ENCODE results near the gene STAT5B.

Gene STAT5B

DNA sequence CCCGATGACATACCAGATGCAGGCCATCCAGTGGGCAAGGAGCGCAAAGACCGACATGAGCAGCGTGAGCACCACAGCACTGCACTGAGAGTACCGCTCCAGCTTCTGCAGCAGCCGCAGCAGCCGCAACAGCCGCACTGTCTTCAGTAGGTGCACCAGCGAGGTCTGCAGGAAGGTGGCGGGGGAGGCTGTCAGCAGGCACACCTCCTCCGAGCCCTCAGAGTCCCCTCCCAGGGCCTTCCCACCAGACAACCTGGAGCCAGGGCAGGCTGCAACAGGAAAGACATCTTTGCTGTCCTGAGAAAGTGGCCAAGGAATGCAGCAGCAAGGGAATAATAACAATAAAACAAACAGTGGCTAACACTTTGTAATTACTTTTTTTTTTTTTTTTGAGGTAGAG is 104.4 kb downstream of the STAT5B start:
- Histone ChIP-seq H3K27me3 (ENCODE audit: control insufficient read depth, insufficient read depth, low read length) (no peaks in the 10 kb centered on the region), H3K9me3 (ENCODE audit: control insufficient read depth, low read length) (no peaks in the 10 kb centered on the region), H3K9ac (no peak overlapping the region), H3K4me2 (ENCODE audit: low read length) (no peak overlapping the region), H3K4me1 (no peaks in the 10 kb centered on the region), H2AFZ (no peak overlapping the region), H3K27ac (no peak overlapping the region), H3K79me2 (no peaks in the 10 kb centered on the region), H3K4me3 (ENCODE audit: low read depth, low read length) (no peak overlapping the region), H3K36me3 (ENCODE audit: control insufficient read depth, insufficient read depth, low read length) (no peaks in the 10 kb centered on the region)
- TF ChIP-seq, protein P1, sequence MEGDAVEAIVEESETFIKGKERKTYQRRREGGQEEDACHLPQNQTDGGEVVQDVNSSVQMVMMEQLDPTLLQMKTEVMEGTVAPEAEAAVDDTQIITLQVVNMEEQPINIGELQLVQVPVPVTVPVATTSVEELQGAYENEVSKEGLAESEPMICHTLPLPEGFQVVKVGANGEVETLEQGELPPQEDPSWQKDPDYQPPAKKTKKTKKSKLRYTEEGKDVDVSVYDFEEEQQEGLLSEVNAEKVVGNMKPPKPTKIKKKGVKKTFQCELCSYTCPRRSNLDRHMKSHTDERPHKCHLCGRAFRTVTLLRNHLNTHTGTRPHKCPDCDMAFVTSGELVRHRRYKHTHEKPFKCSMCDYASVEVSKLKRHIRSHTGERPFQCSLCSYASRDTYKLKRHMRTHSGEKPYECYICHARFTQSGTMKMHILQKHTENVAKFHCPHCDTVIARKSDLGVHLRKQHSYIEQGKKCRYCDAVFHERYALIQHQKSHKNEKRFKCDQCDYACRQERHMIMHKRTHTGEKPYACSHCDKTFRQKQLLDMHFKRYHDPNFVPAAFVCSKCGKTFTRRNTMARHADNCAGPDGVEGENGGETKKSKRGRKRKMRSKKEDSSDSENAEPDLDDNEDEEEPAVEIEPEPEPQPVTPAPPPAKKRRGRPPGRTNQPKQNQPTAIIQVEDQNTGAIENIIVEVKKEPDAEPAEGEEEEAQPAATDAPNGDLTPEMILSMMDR (IDR thresholded peaks at IDR 0.05) = no peak

DNA sequence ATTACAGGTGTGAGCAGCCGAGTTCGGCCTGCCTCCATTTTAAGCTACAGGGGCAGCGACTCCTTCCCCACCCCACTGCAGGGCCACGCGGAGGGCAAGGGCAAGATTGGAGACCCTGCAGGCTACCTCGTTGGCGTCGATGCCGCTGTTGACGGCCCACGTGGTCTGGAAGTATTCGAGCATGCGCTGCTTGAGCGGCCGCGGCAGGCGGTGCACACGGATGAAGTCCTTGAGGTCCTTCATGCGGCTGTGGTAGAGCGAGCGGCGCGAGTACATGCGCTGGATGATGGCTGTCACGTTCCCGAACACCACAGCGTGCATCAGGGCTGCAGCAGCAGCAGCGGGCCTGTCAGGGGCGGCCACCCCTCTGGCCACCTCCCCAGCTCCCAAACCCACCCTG is 106.8 kb downstream of the STAT5B start:
- no peak overlapping the region for H3K9ac ChIP-seq
- H3K27ac ChIP-seq = no peak overlapping the region
- H3K4me3 ChIP-seq (ENCODE audit: low read depth, low read length) = no peak overlapping the region
- TF ChIP-seq, protein P1 (IDR thresholded peaks at IDR 0.05) = no peak
- no peak overlapping the region for H3K4me2 ChIP-seq (ENCODE audit: low read length)
- H3K27me3 ChIP-seq (ENCODE audit: control insufficient read depth, insufficient read depth, low read length) = no peaks in the 10 kb centered on the region
- H3K36me3 ChIP-seq (ENCODE audit: control insufficient read depth, insufficient read depth, low read length) = no peaks in the 10 kb centered on the region
- H3K4me1 ChIP-seq = no peaks in the 10 kb centered on the region
- no peaks in the 10 kb centered on the region for H3K79me2 ChIP-seq
- H2AFZ ChIP-seq = no peak overlapping the region
- no peaks in the 10 kb centered on the region for H3K9me3 ChIP-seq (ENCODE audit: control insufficient read depth, low read length)

DNA sequence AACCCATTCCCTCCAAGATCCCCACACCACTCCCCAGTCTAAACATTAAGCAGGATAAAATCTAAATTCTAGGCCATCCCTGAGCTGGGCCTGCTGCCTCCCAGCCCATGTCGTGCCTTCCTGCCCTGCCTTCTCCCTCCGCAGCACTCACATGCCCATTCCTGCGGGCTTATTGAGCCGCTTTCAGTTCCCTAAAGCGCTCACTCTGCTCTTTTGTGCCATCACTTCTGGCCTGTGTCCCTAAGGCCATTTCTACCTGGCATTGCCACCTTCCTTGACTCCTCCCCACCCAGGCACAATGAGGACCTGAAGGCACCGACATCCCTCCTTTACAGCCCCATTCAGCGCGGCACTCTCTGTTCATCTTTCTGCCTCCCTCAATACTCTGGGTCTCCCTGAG is 108.4 kb downstream of the STAT5B start:
- H3K27me3 ChIP-seq (ENCODE audit: control insufficient read depth, insufficient read depth, low read length) = no peaks in the 10 kb centered on the region
- TF ChIP-seq, protein P1 (IDR thresholded peaks at IDR 0.05) = no peak
- H3K27ac ChIP-seq = no peak overlapping the region
- no peaks in the 10 kb centered on the region for H3K9me3 ChIP-seq (ENCODE audit: control insufficient read depth, low read length)
- no peaks in the 10 kb centered on the region for H3K36me3 ChIP-seq (ENCODE audit: control insufficient read depth, insufficient read depth, low read length)
- no peaks in the 10 kb centered on the region for H3K79me2 ChIP-seq
- H3K4me1 ChIP-seq = no peaks in the 10 kb centered on the region
- no peak overlapping the region for H3K4me3 ChIP-seq (ENCODE audit: low read depth, low read length)
- no peak overlapping the region for H3K9ac ChIP-seq
- no peak overlapping the region for H3K4me2 ChIP-seq (ENCODE audit: low read length)
- no peak overlapping the region for H2AFZ ChIP-seq

DNA sequence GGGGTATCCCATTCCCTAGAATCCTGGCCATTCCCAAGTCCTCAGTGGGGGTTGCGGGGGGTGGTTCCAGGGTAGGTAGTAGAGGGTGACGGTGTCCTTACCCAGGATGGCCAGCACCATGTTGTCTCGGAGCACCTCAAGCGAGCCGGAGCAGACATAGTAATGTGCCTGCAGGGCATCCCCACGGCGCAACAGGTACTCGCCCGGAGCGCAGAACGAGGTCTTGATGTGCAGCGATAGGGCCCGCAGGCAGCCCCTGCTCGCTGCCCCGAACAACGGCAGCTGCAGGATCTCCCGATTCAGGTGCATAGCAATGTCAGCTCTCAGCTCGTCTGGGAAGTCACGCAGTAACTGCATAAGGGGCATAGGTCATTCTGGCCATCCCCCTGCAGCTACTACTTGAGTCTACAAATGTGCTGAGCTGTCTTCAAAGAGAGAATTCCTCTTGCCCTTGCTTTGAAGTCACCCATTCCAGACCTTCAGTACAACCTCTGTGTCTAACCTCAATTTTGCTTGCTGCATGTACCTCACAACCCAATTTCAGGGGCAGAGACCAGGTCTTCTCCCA is 109.9 kb downstream of the STAT5B start:
- H2AFZ ChIP-seq = no peak overlapping the region
- no peak overlapping the region for H3K4me2 ChIP-seq (ENCODE audit: low read length)
- H3K4me1 ChIP-seq = peaks cover 2% of the 10 kb centered on the region
- no peaks in the 10 kb centered on the region for H3K9me3 ChIP-seq (ENCODE audit: control insufficient read depth, low read length)
- no peak overlapping the region for H3K27ac ChIP-seq
- TF ChIP-seq, protein P1 (IDR thresholded peaks at IDR 0.05) = no peak
- H3K36me3 ChIP-seq (ENCODE audit: control insufficient read depth, insufficient read depth, low read length) = no peaks in the 10 kb centered on the region
- no peak overlapping the region for H3K4me3 ChIP-seq (ENCODE audit: low read depth, low read length)
- no peaks in the 10 kb centered on the region for H3K79me2 ChIP-seq
- H3K27me3 ChIP-seq (ENCODE audit: control insufficient read depth, insufficient read depth, low read length) = no peaks in the 10 kb centered on the region
- H3K9ac ChIP-seq = no peak overlapping the region

DNA sequence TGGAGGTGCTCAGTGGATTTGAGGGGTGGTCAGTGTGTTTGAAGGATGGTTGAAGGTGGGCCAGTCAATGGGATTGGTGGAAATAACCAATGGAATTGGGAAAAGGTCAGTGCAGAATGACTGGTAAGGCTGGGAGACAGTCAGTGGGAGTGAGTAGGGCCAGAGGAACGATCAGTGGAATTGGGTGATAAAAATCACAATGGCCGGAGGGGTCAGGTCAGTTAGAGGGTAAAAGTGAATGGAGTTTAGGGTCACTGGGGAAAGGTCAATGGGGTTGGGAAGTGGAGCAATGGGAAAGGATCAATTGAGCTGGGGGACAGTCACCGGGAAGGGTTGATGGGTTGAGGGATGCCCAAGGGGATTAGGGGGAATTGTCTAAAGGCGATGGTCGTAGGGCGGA is 110.4 kb downstream of the STAT5B start:
- Histone ChIP-seq H3K9ac (no peak overlapping the region), H3K79me2 (no peaks in the 10 kb centered on the region), H3K36me3 (ENCODE audit: control insufficient read depth, insufficient read depth, low read length) (no peaks in the 10 kb centered on the region), H3K27me3 (ENCODE audit: control insufficient read depth, insufficient read depth, low read length) (no peaks in the 10 kb centered on the region), H3K27ac (no peak overlapping the region), H3K4me1 (peaks cover 4% of the 10 kb centered on the region), H2AFZ (no peak overlapping the region), H3K4me3 (ENCODE audit: low read depth, low read length) (no peak overlapping the region), H3K4me2 (ENCODE audit: low read length) (no peak overlapping the region), H3K9me3 (ENCODE audit: control insufficient read depth, low read length) (no peaks in the 10 kb centered on the region)
- TF ChIP-seq, protein P1 (IDR thresholded peaks at IDR 0.05) = no peak
